CD4-positive, alpha-beta T cell treated with Interleukin-1 beta for 1 hour (primary cell): ENCODE results near the gene USE1.
A peak's percentile ranks its signal among the peaks of the same experiment; 100 is the strongest.

Source experiments
- DNase-seq, 2 donors: peaks; one replicate each; pipeline ENCODE4 v3.0.0-alpha.2; 2020 to 2022

USE1 gene

GRCh38 chr19:17205237-17206140 is 9.7 kb upstream of the USE1 start:
- DNase-seq = peak; percentile 64 to 65

DNA sequence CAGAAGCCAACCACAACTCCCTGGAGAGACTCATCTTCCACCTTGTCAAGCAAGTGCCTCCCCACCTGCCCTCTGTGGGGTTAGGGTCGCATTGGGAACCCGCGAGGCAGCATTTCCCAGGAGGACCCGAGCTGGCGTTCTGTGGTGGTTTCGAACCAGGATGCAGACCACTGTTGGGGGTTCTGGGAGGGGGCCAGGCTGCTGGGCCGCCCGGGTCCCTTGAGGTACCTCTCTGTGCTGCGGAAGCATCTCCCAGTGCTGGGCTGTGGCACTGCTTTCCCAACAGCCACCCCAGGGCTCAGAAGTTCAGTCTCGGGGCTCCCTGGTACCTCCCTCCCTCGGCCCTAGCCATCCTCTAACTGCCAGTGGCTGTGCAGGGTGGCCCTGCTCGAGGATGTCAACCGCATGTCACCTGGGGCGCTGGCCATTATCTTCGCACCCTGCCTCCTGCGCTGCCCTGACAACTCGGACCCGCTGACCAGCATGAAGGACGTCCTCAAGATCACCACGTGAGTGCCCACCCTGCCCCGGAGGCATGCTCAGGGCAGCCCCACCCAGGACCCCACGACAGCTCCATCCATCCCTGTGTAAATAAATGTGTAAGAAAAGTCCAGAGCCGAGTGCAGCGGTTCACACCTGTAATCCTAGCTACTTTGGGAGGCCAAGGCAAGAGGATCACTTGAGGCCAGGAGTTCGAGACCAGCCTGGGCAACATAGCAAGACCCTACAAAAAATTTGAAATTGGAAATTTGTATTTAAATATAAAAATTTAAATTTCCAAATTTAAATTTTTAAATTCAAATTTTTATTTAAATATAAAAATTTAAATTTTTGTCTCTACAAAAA is 8.2 kb upstream of the USE1 start:
- no peak for DNase-seq

DNA sequence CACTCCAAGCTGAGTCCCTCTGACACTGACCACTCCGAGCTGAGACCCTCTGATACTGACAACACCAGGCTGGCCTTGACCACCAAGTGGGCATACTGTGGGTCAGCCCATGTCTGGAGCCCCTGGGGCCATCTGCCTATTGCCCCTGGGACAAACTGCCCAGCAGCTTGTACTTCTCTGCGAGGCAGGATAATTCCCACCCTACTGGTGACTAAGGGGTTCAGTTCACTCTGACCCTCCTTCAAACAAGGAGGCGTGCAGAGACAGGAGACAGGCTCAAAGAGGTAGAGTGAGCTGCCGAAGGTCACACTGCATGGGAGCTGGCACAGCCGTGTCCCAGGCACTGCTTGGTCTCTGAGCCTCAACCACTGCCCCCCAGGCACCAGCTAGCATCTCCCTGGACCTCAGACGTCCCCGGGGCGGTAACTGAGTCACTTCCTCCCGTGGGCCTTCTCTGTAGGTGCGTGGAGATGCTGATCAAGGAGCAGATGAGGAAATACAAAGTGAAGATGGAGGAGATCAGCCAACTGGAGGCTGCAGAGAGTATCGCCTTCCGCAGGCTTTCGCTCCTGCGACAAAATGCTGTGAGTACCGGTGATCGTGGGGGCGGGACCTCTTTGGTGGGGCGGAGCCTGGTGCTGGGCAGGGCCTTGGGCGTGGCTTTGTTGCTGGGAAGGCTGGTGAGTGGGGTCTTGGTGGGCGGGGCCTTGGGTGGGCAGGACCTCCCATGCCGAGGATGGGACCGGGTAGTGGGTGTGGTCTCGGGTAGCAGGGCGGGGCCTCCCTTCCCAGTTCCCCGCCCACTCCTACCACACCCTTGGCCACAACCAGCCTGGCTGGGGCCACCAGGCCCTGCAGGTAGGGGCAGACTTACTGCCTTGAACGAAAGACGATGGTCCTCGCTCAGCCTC is 5.8 kb upstream of the USE1 start:
- peak; percentile 42 to 51 for DNase-seq

DNA sequence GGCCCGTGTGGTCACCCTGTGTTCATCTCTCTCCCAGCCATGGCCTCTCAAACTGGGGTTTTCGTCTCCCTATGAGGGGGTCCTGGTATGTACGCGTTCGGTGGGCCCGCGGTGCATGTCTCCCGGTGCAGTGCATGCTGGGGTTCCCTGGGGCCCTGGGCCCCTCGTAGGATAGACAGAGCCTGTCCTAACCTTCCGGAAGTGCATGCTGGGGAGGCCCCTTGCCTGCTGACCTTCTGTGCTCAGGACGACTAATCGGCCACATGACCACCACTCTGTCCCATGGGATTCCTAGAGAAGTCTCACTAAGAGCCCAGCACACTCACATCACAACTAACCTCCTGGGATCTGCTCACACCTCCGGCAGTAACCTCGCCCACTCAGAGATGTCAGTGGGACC is 4.9 kb upstream of the USE1 start:
- DNase-seq = no peak

GRCh38 chr19:17211547-17212446 is 3.4 kb upstream of the USE1 start:
- no peak for DNase-seq

DNA sequence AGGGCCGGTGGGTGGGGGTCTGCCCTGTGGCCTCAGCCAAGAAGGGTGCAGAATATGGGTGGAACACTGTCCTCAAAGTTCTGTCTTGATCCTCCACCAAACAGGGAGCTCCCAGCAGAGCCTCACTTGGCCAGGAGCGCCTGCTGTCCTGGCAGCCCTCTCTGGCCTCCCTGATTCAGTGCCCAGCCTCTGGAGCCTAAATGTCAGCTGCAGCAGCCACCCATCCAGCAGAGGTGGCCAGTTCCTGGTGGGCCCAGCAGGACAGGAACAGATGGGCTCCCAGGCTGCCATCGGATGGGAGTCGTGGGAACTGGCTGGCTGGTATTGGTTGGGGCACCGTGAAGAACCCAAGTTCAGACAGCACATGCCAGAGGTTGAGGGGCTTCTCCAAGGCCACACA is 1.8 kb upstream of the USE1 start:
- DNase-seq = no peak

GRCh38 chr19:17214508-17215126 is 540 bp upstream of the USE1 start:
- no peak for DNase-seq

DNA sequence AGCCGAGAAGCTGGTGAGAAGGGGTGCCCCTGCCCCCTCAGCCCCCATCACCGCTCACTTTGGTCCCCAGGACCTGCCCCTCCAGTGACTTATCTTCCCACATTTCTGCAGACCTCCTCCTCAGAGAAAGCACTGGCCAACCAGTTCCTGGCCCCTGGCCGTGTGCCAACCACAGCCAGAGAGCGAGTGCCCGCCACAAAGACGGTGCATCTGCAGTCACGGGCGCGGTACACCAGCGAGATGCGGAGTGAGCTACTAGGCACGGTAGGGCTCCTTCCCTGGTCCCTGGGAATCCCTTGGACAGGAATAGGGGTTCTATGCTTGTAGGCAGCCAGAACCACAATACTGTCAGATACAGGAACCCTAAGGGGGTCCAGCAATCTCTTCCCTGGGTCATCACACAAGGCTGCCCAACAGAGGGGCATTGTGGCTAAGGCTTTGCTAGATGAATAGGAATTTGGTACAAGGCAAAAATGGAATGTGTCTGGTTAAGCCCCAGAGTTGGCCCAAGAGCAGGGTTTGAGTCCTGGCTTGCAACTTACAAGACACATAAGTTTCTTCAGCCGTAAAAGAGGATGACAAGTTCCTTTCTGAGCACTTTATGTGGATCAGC is 1.0 kb downstream of the USE1 start:
- no peak for DNase-seq

- DNase-seq = no peak
Measured at GRCh38 chr19:17219286-17219685, 4.1 kb downstream of the USE1 start.

DNA sequence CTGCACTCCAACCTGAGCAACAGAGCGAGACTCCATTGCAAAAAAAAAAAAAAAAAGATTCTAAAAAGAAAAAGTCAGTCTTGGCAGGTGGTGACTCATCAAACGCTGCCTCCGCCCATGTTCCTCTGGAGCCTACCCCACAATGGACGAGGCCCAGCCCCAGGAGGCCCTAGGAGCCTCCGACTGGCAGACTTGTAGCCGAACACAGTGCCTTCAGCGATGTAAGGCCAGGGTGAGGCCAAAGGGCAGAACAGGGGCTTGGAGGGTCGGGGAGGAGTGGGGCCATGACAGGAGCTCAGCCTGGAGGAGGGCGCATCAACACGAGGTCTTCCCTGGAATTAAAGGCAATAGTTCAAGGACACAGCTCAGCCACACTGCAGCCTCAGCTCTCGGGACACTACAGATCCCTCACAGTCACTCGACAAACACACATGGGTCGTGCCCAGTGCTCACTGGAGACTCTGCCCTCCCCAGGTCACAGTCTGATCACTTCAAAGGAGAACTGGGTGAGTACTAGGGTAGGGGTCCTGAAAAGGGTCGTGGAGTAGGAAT is 5.1 kb downstream of the USE1 start:
- peak in 1 of 2 donors; percentile 36 for DNase-seq

DNA sequence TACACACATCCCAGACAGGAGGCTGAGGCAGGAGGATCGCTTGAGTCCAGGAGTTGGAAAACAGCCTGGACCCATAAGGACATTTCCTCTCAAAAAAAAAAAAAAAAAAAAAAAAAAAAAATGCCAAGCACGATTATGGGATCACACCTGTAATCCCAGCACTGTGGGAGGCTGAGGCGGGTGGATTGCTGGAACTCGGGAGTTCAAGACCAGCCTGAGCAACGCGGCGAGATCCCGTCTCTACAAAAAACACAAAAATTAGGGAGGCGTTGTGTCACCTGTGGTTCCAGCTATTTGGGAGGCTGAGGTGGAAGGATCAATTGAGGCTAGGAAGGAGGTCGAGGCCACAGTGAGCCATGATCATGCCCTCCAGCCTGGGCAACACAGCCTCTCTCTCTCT is 9.9 kb downstream of the USE1 start:
- DNase-seq = no peak

DNA sequence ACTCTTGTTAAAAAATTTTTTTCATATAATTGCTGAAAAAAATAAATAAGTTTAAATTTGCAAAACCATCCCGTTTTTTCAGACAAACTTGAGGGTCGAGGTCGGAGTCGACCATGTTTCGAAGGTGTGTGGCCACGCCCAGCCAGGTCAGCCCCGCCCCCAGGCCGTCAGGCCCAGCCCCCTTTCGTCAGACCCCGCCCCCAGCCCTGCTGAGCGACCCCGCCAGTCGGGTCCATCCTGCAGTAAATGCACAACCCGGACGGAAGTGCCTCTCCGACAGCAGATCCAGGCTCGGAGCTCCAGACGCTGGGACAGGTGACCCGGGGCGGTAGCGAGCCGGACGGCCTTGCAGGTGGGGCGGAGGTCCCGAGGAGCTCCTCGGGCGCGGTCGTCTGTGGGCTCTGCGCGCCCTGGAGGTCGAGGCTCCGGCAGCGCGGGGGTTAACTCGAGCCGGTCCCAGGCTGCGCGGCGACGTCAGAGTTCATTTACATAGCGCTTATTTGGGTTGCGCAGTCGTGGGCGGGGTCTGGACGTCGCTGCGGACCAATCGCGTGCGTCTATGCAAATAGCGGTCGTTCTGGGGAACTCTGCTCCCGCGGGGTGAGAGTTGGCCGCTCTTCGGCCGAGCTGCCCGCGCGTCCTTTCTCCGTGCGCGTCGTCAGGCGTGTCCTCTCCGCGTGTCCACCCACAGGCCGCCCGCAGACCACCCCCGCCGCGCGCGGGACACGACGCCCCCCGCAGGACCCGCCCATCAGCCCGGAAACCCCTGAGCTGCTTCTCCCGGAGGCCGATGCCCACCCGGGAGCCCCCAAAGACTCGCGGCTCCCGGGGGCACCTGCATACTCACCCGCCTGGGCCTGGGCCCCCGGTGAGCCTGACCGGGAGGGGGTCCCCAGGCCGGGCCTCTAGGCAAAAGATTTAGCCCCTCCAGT is 11.1 kb downstream of the USE1 start, which contains the start of gene OCEL1:
Gene OCEL1 (plus strand): TSS at position 225 of the 932 bp plus-strand sequence. CDS start 22 bp downstream, at position 247.
- peak; percentile 95 to 97 for DNase-seq

DNA sequence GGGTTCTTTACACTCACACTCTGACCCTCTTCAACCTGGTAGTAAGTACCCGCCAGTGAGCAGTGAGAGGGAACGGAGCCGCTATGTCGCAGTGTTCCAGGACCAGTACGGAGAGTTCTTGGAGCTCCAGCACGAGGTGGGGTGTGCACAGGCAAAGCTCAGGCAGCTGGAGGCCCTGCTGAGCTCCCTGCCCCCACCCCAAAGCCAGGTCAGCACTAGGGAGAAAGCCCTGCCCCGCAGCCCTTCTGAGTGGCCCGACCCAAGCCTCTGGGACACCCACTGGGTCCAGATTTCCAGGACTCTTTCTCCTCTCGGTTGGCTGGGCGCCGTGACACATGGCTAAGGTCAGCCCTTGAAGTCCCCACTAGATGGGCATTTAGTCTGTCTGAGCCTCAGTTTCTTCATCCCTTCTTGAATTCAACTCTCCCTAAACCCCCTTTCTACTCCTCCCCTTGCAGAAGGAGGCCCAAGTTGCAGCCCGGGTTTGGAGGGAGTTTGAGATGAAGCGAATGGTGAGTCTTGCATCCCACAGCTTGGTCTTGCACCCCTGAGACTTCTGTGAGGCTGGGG is 12.7 kb downstream of the USE1 start:
- DNase-seq = no peak

DNA sequence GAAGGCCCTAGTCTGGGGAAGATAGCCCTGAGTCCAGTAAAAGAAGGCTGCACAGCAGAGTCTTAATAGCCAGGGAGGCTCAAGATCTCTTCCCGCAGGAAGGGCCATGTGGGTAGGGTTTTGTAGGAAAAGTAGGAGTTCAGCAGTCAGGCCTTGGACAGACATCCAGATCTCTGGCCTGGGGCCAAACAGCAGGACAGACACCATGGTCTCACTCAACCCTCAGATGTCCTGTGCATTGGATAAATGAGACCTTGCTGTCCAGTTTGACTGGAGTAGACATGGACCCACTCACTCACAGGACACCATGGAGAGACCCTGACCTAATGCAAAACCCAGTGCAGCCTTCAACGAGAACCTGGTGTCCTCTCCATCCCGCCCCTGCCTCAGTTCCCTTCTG is 14.7 kb downstream of the USE1 start:
- DNase-seq = no peak

DNA sequence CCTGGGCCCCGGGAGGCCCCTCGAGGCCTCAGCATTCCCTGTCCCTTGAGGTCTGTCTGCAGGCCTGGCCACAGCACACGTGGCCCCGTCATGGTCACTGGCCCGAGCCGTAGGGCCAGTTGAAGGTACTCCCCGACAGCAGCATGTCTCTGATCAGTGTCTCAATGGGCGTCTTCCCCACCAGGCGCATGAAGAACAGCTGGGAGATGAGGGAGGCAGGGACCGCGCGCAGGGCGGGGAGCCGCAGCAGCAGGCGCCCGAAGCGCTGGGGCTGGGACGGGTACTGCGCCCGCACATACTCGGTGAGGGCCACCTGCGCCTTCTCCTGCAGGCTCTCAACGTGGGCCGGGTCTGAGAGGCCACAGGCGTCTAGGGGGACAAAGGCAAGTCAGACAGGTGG is 17.1 kb downstream of the USE1 start:
- DNase-seq = no peak

DNA sequence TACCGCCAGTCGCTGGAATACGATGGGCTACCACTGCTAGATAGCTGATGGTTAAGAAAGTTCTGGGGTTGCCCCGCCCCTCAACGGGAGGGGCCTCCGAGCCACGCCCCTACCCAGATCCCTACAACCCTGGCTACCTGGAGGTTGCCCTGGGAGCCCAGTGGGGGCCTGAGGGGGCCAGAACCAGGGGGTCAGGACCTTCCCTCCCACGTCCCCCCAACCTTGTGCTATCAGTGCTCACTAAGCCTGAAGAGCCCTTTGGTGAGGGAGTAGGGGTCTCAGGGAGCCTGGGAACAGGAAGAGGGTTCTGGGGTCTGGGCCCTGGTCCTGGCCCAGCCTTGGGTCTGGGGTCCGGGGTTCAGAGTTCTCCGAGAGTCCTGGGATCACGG is 19.7 kb downstream of the USE1 start:
- peak; percentile 44 to 63 for DNase-seq

DNA sequence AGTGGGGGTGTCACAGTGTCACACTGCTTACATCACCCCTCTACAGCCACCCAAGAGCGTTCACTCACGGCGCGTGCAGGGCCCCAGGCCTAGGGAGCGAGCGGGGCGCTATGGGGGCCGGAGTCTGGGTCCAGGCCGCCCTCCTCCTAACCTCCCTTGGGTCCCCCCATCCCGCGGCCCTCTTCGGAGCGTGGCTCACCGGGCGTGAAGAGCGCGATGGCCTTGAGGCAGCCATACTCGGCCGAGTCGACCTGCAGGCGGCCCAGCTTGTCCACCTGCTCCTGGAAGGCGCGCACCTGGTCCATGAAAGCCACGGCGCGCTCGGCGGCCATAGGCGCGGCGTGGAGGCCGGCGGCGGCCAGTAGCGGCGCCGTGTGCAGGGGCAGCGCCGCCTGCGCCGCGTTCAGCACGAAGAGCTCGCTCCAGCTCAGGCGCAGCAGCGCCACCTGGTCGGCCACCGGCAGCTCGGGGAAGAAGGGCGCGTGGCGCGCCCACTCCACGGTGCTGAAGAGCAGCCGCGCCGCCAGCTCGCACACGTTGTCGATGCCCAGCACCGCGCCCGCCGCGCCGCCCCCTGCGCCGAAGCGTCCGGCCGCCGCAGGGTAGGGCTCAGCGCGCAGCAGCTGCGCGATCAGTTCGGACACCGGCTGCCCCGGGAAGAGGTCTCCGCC is 20.3 kb downstream of the USE1 start:
- peak; percentile 78 for DNase-seq
